Left colon (tissue), 2 donors: ENCODE results near the gene GABRE. TPM values are rescaled to one million over a fixed set of nuclear protein-coding genes. Genes with fewer than 3 reads are reported as not detected.

ENCODE experiments used
- ATAC-seq: fragments of 200-7000 bp; cut with Tn5 transposase; one replicate; pipeline ENCODE4 v1.9.1; 2020; ENCODE audit warnings: mild to moderate bottlenecking, moderate library complexity
- DNase-seq, 2 donors: peaks; one replicate each; pipeline ENCODE4 v3.0.0-alpha.2; 2020
- intact Hi-C, 2 donors: fragments of 100-400 bp; cut with DNase I in 1 of 2; cut with micrococcal nuclease in 1 of 2; formaldehyde crosslinking; loops; one replicate each; pipeline versions ENCODE4 v1.11.2 to v1.14.0; 2022; cut with DNase I, micrococcal nuclease
- long read RNA-seq: library from polyadenylated mRNA; unstranded; transcript quantifications from one replicate; pipeline ENCODE4 v2.0.0, GENCODE V29; 2021
- total RNA-seq, 2 donors: library from RNA; stranded (reverse); fragmentation: NEBNext Ultra II Directional; extraction: Animal tissue kit (Norgen Biotek cat#: 25700); gene quantifications; one replicate each; pipeline ENCODE4 v1.2.1, GENCODE V29; 2021
- donor health status: DM: no; HTN: no; CAD: no.
- donor health status: DM: yes; HTN: yes; CAD: no.

The GABRE gene, protein sequence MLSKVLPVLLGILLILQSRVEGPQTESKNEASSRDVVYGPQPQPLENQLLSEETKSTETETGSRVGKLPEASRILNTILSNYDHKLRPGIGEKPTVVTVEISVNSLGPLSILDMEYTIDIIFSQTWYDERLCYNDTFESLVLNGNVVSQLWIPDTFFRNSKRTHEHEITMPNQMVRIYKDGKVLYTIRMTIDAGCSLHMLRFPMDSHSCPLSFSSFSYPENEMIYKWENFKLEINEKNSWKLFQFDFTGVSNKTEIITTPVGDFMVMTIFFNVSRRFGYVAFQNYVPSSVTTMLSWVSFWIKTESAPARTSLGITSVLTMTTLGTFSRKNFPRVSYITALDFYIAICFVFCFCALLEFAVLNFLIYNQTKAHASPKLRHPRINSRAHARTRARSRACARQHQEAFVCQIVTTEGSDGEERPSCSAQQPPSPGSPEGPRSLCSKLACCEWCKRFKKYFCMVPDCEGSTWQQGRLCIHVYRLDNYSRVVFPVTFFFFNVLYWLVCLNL
- total RNA-seq = 10 to 100 TPM; 17.7 to 19.3 TPM
- long read RNA-seq = 0 reads

- intact Hi-C loops = no loop called here
- DNase-seq (peak; percentile 57 to 70), ATAC-seq (peak; percentile 94)
Measured at GRCh38 chrX:151974336-151975227, at the start of gene GABRE. TSS of gene GABRE (minus strand) at chrX:151974676. CDS start at chrX:151974625, 51 bp downstream.

- DNase-seq = no peak
- no peak for ATAC-seq
- intact Hi-C loops = no loop called here
Measured at GRCh38 chrX:152020888-152021287, 46.4 kb upstream of the GABRE start.

DNA sequence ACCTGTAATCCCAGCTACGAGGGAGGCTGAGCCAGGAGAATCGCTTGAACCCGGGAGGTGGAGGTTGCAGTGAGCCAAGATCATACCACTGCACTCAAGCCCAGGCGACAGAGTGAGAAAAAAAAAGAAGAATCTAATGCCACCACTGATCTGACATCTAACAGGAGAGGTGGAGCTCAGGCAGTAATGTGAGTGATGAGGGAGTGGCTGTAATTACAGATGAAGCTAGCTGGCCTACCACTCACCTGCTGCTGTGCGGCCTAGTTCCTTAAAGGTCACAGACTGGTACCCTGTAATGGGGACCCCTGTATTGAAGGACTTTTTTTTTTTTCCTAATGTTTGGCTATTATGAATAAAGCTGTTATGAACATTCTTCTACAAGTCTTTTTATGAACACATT lies 25.3 kb upstream of the GABRE start:
- ATAC-seq = peak; percentile 68
- DNase-seq = no peak
- intact Hi-C loops = no loop called here

GRCh38 chrX:151997539-151997938 lies 23.1 kb upstream of the GABRE start:
- no peak for DNase-seq
- ATAC-seq = no peak
- intact Hi-C loops = no loop called here

GRCh38 chrX:151996347-151996746 lies 21.9 kb upstream of the GABRE start:
- intact Hi-C loops = no loop called here
- DNase-seq = no peak
- peak; percentile 80 for ATAC-seq

- intact Hi-C loops = no loop called here
- no peak for ATAC-seq
- no peak for DNase-seq
Measured at GRCh38 chrX:151994476-151994875, 20.0 kb upstream of the GABRE start.

- intact Hi-C loops = no loop called here
- DNase-seq (no peak), ATAC-seq (peak; percentile 31)
Measured at GRCh38 chrX:151988706-151989299, 14.3 kb upstream of the GABRE start.

DNA sequence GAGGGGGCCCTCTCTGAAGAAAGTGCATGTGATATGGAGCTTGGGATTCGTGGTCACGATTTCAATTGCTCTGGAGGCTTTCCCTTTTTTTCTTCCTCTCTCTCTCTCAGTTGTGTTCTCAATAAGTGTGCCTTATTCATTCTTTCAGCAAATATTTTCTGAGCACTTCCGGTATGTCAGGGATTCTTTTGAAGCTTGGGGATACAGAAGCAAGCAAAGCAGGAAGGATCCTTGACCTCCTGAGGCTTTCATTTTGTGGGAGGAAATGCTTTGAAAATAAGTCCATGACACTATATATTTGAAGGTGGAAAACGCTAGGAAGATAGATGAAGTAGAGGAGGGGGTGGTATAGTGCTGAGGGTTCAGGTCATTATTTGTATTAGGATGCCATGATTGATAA lies 12.6 kb upstream of the GABRE start:
- DNase-seq = no peak

DNA sequence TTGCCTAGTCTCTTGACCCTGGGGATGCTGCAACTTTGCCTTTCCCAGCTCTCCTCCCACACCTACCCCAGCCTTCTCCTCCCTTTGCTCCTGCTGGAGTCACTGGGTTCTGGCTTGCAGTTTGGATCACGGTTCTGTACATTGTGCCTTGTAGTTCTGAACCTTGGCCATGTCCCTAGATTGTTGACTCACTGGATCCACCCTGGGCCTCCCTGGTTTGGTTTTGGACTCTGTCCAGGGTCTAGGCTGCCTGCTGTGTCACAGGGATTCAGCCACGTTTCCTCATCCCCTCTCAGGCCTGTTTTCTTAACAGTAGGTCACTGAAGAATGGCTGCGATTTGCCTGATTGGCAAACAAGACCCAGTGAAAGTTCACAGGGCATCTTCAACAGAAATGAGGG lies 11.5 kb upstream of the GABRE start:
- DNase-seq = peak; percentile 8 to 51
- intact Hi-C loops = no loop called here
- ATAC-seq = peak; percentile 64

More for the DNA sequence above, 12.6 kb upstream of the GABRE start:
- intact Hi-C loops = no loop called here
- ATAC-seq = no peak

DNA sequence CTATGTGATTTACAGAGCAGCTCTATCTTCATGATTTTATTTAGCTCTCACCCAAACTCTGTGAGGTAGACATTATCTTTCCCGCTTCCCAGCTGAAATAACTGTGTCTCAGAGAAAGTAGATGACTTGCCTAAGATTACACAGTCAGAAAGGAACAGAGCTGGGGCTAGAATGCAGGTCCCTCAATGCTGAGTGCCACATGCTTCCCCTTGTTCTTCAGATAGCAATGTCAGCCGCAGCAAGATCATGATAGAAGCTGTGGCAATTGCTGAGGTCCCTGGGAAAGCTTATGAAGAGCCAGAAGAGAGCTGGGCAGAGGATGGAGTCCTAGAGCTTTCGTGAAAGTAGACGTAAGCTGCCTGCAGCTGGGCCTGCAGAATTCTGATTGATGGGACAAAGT lies 11.1 kb upstream of the GABRE start:
- intact Hi-C loops = no loop called here
- ATAC-seq = no peak
- DNase-seq = no peak

- ATAC-seq = no peak
- DNase-seq = no peak
- intact Hi-C loops = no loop called here
Measured at GRCh38 chrX:151984902-151985301, 10.4 kb upstream of the GABRE start.

- intact Hi-C loops = no loop called here
- ATAC-seq = no peak
- DNase-seq = no peak
Measured at GRCh38 chrX:151984328-151984727, 9.9 kb upstream of the GABRE start.

DNA sequence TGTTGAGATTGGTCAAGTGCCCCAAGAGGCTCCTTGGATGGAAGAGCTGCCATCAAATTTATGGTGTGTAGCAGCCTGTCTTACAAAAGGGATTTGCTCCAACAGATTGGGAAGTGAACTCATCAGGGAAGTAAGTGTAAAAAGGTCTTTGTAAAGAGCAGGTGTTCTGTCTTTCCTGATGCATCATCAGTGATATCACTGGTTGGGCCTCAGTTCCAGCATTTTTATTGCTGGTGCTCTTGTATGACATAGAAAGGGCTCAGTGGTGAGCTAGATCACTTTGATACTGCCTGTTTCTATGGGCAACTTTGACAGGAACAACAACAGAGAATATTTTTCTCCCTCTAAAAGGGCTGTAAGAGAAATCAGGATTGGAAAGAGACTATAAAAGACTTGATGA lies 8.7 kb upstream of the GABRE start:
- intact Hi-C loops = no loop called here

DNA sequence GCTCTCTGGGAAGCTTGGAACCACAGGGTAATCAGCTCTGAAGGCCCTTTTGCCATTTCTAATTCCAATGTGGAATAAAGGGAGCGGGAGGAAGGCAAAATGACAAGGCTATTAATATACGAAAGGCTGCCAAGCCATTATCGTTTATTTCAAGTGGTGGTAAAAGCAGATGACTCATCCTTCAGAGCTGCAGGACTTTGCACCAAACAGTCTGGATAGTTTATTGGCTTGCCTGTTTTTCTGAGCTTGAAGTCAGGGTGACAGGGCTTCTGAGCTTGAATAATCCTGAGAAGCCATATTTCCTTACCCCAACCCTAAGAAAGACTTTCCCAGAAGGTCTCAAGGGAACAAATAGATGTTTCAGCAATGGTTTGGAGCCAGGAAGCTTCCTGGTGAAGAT lies 7.7 kb upstream of the GABRE start:
- no peak for DNase-seq
- peak; percentile 89 for ATAC-seq

More for the DNA sequence above, 8.7 kb upstream of the GABRE start:
- peak; percentile 31 for ATAC-seq
- DNase-seq = no peak

GRCh38 chrX:151981129-151981528 lies 6.7 kb upstream of the GABRE start:
- DNase-seq = no peak
- ATAC-seq = peak; percentile 40
- intact Hi-C loops = no loop called here

More for the DNA sequence above, 7.7 kb upstream of the GABRE start:
- intact Hi-C loops = no loop called here

- DNase-seq (no peak), ATAC-seq (no peak)
- intact Hi-C loops = no loop called here
Measured at GRCh38 chrX:151977923-151978322, 3.4 kb upstream of the GABRE start.

DNA sequence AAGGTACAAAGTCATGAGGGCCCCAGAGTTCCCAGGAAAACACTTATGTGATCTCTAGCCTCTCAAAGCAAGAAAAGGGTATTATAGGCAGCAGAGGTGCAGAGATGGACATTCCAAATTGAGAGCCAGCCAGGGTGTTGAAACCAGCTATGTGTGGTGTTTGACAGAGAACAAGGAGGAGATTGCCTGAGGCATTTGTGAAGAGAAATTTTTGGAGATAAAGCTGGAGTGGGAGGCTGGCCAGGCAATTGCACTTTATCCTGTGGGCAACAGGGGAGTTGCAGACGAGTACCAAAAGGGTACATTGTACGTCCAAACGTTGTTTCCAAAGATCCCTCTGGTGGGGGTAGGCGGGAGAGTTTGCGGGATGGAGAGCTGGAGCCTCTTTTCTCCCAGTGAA lies 2.5 kb upstream of the GABRE start:
- no peak for ATAC-seq
- no peak for DNase-seq
- intact Hi-C loops = no loop called here

- intact Hi-C loops = no loop called here
- ATAC-seq = no peak
- no peak for DNase-seq
Measured at GRCh38 chrX:151975736-151976275, 1.3 kb upstream of the GABRE start.

DNA sequence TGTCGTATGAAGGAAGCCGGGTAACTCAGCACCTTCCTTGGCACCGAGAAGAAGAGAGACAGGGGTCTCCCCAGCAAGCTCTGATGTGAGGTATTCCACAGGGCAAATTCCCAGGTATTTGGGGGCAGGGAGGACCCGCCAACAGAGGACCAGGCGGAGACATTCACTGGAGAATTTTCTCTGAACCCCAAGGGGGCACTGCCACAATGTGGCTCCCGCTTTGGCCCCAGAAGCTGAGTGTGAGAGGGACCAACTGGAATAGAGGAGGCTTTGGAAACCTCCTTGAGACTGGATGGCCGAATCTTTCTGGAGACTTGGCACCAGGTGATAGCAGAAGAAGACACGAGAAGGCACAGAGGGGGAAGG lies 735 bp upstream of the GABRE start:
- DNase-seq = no peak
- intact Hi-C loops = no loop called here
- ATAC-seq = no peak
